HG03565 (cell line): ENCODE measurements around the gene PAGR1.
"Not testable (repeated sequence)": the region's sequence is repeated elsewhere in the genome, so short reads cannot be mapped to it uniquely, and the experiment has no call there.

Experiments used
- ATAC-seq: cut with Tn5 transposase; IDR thresholded peaks from one replicate; pipeline ENCODE4 v1.9.1; 2021; ENCODE audit warnings: mild to moderate bottlenecking, moderate library complexity; ENCODE audit not compliant: unreplicated experiment

PAGR1 gene

GRCh38 chr16:29791845-29792807, 23.8 kb upstream of the PAGR1 start:
- ATAC-seq, result no peak

GRCh38 chr16:29793153-29793552, 22.8 kb upstream of the PAGR1 start:
- not testable (repeated sequence) for ATAC-seq

- no peak for ATAC-seq
Measured at GRCh38 chr16:29794231-29794710, 21.7 kb upstream of the PAGR1 start.

GRCh38 chr16:29802416-29802935, 13.5 kb upstream of the PAGR1 start:
- ATAC-seq, result no peak

GRCh38 chr16:29804020-29804419, 11.9 kb upstream of the PAGR1 start:
- no peak for ATAC-seq

- ATAC-seq, result no peak
Measured at GRCh38 chr16:29804455-29805231, 11.3 kb upstream of the PAGR1 start.

GRCh38 chr16:29805232-29806098, 10.5 kb upstream of the PAGR1 start:
- ATAC-seq, result peak; percentile 50

- no peak for ATAC-seq
Measured at GRCh38 chr16:29806099-29806579, 9.8 kb upstream of the PAGR1 start, which contains the start of gene MAZ. Gene MAZ (plus strand): TSS chr16:29806529. CDS start chr16:29806702, 173 bp downstream.

- no peak for ATAC-seq
Measured at GRCh38 chr16:29806641-29807425, 9.1 kb upstream of the PAGR1 start.

- no peak for ATAC-seq
Measured at GRCh38 chr16:29807426-29808218, 8.3 kb upstream of the PAGR1 start.

- ATAC-seq, result no peak
Measured at GRCh38 chr16:29808219-29808900, 7.6 kb upstream of the PAGR1 start.

- ATAC-seq, result no peak
Measured at GRCh38 chr16:29809031-29809747, 6.8 kb upstream of the PAGR1 start.

GRCh38 chr16:29809850-29810698, 5.9 kb upstream of the PAGR1 start:
- ATAC-seq, result no peak

- no peak for ATAC-seq
Measured at GRCh38 chr16:29810699-29811169, 5.2 kb upstream of the PAGR1 start.

GRCh38 chr16:29811170-29811895, 4.6 kb upstream of the PAGR1 start:
- ATAC-seq, result no peak
